Glutamatergic neuron (in vitro differentiated cells): ENCODE data around the gene DDX55. TPM values are rescaled to one million over a fixed set of nuclear protein-coding genes. Genes with fewer than 3 reads are reported as not detected.

Source experiments
- DNase-seq: peaks from one replicate; pipeline ENCODE4 v3.0.0; 2022
- H3K27ac Mint-ChIP-seq: one replicate; pipeline ENCODE4 v1.8.0; 2020; ENCODE audit warnings: mild to moderate bottlenecking, mixed read lengths, inconsistent platforms; ENCODE audit not compliant: unreplicated experiment
- H3K27me3 Mint-ChIP-seq: one replicate; pipeline ENCODE4 v1.8.0; 2020; ENCODE audit warnings: mild to moderate bottlenecking, moderate library complexity, mixed read lengths, inconsistent platforms; ENCODE audit not compliant: unreplicated experiment
- H3K36me3 Mint-ChIP-seq: one replicate; pipeline ENCODE4 v1.8.0; 2020; ENCODE audit warnings: mild to moderate bottlenecking, mixed read lengths, inconsistent platforms; ENCODE audit not compliant: unreplicated experiment
- H3K4me1 Mint-ChIP-seq: one replicate; pipeline ENCODE4 v1.8.0; 2020; ENCODE audit warnings: mild to moderate bottlenecking, low read depth, mixed read lengths, inconsistent platforms; ENCODE audit not compliant: unreplicated experiment
- H3K4me3 Mint-ChIP-seq: one replicate; pipeline ENCODE4 v1.8.0; 2020; ENCODE audit warnings: mild to moderate bottlenecking, mixed read lengths, inconsistent platforms; ENCODE audit not compliant: unreplicated experiment
- H3K9me3 Mint-ChIP-seq: one replicate; pipeline ENCODE4 v1.8.0; 2020; ENCODE audit warnings: mild to moderate bottlenecking, moderate library complexity, mixed read lengths, inconsistent platforms; ENCODE audit not compliant: unreplicated experiment
- total RNA-seq: library from RNA; stranded (reverse); fragmentation: NEBNext Ultra II Directional; extraction: Animal tissue kit (Norgen Biotek cat#: 25700); gene quantifications from one replicate; pipeline ENCODE4 v1.2.1, GENCODE V29; 2021; ENCODE audit not compliant: unreplicated experiment
- TF ChIP-seq, protein P1 (sequence below): fragments of 200-600 bp; sonication (generic); IDR thresholded peaks from one replicate; pipeline ENCODE4 v1.5.0; 2021; ENCODE audit not compliant: partially characterized antibody, unreplicated experiment

The DDX55 gene
- total RNA-seq, 1 donor from 2014 or later = 25.2 TPM

DNA sequence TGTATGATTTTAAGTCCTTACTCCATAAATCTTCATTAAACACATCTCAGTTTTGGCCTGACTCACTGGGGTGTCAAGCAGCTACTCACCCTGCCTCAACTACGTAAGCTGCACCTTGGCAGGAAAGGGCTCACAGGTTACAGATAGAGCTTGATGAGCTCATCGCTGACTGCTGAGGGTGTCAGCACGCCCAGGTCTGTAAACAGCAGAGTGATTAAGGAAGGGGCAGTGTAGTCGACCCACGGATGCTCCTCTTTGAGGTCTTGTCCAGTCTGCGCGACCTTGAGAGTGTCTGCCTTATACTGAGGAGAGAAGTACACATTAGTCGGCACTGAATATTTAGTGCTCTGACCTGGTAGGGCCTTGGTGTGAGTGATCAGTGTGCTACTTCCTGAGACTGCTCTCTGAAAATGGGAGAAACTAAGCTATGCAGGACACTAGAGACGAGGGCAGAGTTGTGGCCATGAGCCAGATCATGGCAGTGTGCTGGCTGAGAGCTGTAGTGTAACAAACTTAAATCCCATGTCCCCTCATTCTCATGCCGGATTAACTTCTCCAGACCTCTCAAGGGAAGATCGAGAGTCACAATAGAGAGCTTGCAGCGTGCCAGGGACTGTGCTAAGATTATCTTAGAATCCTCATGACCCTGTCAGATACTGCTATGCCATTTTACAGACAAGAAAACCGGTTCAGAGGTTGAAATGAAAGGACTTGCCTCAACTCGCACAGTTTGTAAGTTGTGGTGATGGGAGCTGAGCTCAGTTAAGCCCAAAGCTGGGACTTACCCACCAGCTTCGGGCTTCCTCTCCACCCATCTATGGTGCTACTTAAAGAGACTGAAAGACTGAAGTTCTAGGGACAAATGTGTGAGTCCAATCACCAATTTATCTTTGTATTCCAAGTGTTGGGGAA lies 20.0 kb downstream of the DDX55 start:
- Mint-ChIP-seq H3K27me3 (peaks cover 3% of the 10 kb centered on the region), H3K9me3 (no peaks in the 10 kb centered on the region), H3K27ac (no peak overlapping the region), H3K36me3 (no peaks in the 10 kb centered on the region), H3K4me3 (no peak overlapping the region), H3K4me1 (no peaks in the 10 kb centered on the region)
- TF ChIP-seq, protein P1, sequence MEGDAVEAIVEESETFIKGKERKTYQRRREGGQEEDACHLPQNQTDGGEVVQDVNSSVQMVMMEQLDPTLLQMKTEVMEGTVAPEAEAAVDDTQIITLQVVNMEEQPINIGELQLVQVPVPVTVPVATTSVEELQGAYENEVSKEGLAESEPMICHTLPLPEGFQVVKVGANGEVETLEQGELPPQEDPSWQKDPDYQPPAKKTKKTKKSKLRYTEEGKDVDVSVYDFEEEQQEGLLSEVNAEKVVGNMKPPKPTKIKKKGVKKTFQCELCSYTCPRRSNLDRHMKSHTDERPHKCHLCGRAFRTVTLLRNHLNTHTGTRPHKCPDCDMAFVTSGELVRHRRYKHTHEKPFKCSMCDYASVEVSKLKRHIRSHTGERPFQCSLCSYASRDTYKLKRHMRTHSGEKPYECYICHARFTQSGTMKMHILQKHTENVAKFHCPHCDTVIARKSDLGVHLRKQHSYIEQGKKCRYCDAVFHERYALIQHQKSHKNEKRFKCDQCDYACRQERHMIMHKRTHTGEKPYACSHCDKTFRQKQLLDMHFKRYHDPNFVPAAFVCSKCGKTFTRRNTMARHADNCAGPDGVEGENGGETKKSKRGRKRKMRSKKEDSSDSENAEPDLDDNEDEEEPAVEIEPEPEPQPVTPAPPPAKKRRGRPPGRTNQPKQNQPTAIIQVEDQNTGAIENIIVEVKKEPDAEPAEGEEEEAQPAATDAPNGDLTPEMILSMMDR = no peak
- no peak for DNase-seq

DNA sequence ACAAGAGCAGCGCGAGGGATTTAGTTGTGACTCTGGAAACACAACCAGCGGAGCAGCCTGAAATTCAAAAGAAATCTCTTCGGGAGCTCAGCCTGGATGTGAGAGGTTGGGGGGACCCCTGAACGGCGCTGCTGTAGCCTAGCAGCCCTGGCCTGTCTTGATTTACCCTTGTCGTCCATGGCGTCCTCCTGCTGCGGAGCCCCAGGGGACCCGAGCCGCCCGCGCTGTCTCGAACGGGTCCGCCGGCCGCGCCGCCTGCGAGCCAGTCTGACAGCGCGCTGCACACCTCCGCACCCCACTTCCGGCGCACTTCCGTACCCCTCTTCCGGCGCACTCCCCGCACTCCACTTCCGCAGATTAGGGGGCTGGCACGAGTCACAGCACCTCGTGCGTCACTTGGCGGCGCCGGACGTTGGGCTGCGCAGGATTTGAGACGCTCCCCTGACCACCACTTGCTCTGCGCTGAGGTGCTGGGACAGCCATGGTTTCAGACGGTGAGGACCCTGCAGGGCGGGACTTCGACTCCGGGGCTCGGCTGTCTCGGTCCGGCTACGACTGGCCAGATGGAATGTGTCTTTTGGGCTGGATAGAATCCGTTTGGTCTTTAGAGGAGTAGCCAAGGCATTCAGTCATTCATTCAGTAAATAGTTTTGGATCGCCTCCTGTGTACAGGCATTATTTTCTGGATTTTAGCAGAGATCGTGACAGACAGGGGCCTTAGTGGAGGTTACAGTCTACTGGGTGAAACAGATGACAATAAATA lies 31.7 kb downstream of the DDX55 start, which contains the start of the genes EIF2B1 and GTF2H3:
Gene EIF2B1, minus strand, starts transcription at position 308 of the 763 bp plus-strand sequence. Its CDS starts 129 bp downstream, at position 179.
Gene GTF2H3, plus strand, starts transcription at position 451 of the 763 bp plus-strand sequence. Its CDS starts 31 bp downstream, at position 482.
- H3K4me3 Mint-ChIP-seq = peak within 1 kb of the TSS; percentile 91

DNA sequence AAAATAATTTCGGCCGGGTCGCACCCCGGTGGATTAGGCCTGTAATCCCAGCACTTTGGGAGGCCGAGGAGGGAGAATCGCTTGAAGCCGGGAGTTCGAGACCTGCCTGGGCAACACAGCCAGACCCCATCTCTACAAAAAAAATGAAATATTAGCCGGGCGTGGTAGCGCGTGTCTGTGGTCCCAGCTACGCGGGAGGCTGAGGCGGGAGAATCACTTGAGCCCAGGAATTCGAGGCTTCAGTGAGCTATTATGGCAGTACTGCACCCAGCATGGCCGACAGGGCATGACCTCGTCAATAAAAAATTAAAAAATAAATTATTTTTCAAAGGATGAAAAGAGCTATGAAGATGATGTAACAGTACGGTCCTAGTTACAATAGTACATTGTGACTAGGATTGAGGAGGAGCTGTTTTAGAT lies 32.3 kb downstream of the DDX55 start:
- H3K27ac Mint-ChIP-seq = peak overlapping the region; percentile 93
- TF ChIP-seq, protein P1 = no peak
- H3K9me3 Mint-ChIP-seq = no peaks in the 10 kb centered on the region
- peak overlapping the region; percentile 91 for H3K4me3 Mint-ChIP-seq
- H3K4me1 Mint-ChIP-seq = peaks cover 5% of the 10 kb centered on the region
- peaks cover 3% of the 10 kb centered on the region for H3K27me3 Mint-ChIP-seq
- no peaks in the 10 kb centered on the region for H3K36me3 Mint-ChIP-seq
- DNase-seq = no peak

More for the DNA sequence above, 31.7 kb downstream of the DDX55 start, which contains the start of the genes EIF2B1 and GTF2H3:
- H3K27ac Mint-ChIP-seq = peak within 1 kb of the TSS; percentile 93
- H3K36me3 Mint-ChIP-seq = no peaks in the 10 kb centered on the region
- peak; percentile 97 for DNase-seq
- no peaks in the 10 kb centered on the region for H3K9me3 Mint-ChIP-seq
- TF ChIP-seq, protein P1 = no peak
- peaks cover 3% of the 10 kb centered on the region for H3K27me3 Mint-ChIP-seq
- peaks cover 5% of the 10 kb centered on the region for H3K4me1 Mint-ChIP-seq

DNA sequence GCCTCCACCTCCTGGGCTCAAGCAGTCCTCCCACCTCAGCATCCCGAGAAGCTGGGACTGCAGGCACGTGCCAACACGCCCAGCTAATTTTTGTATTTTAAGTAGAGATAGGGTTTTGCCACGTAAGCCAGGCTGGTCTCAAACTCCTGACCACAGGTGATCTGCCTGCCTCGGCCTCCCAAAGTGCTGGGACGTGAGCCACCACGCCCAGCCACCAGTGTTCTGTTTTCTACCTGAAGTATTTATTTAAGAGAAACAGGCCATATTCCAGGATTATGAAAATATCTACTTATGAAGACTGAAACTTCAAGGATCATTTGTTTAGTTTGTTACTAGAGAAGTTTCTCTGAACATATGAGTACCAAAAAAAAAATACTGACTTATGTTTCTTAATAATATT lies 42.0 kb downstream of the DDX55 start:
- Mint-ChIP-seq H3K27me3 (no peaks in the 10 kb centered on the region), H3K27ac (no peak overlapping the region), H3K4me3 (no peak overlapping the region), H3K9me3 (peaks cover 1% of the 10 kb centered on the region), H3K36me3 (no peaks in the 10 kb centered on the region), H3K4me1 (no peaks in the 10 kb centered on the region)
- TF ChIP-seq, protein P1 = no peak
- DNase-seq = no peak
